Heart right ventricle (tissue), 16 donors: ENCODE results near the gene ALCAM. TPM values are rescaled to one million over a fixed set of nuclear protein-coding genes. Genes with fewer than 3 reads are reported as not detected.

Experiments used
- ATAC-seq, 8 donors: fragments of 200-7000 bp; cut with Tn5 transposase; one replicate each; pipeline ENCODE4 v1.9.1; 2020; ENCODE audit warnings: mild to moderate bottlenecking in 8 of 8, moderate library complexity in 8 of 8, moderate number of reproducible peaks in 1 of 8
- DNase-seq, 2 donors: peaks; one replicate each; pipeline ENCODE4 v3.0.0-alpha.2; 2020
- H3K27ac ChIP-seq, 10 donors: fragments of 200-600 bp; sonication (generic) in 2 of 10; one replicate each; pipeline versions ENCODE4 v1.5.0 to v1.8.0; 2020 to 2022; ENCODE audit warnings: mild to moderate bottlenecking in 3 of 10
- H3K27me3 ChIP-seq, 7 donors: fragments of 200-600 bp; one replicate each; pipeline ENCODE4 v1.8.0; 2021 to 2022; ENCODE audit warnings: mild to moderate bottlenecking in 2 of 7
- H3K36me3 ChIP-seq, 9 donors: fragments of 200-600 bp; sonication (generic) in 1 of 9; one replicate each; pipeline versions ENCODE4 v1.5.0 to v1.8.0; 2020 to 2022; ENCODE audit warnings: mild to moderate bottlenecking in 2 of 9
- H3K4me1 ChIP-seq, 9 donors: fragments of 200-600 bp; sonication (generic) in 1 of 9; one replicate each; pipeline versions ENCODE4 v1.5.0 to v1.8.0; 2020 to 2022; ENCODE audit warnings: mild to moderate bottlenecking in 4 of 9
- H3K4me3 ChIP-seq, 10 donors: fragments of 200-600 bp; sonication (generic) in 2 of 10; one replicate each; pipeline versions ENCODE4 v1.5.0 to v1.8.0; 2020 to 2022; ENCODE audit warnings: mild to moderate bottlenecking in 7 of 10, moderate library complexity in 2 of 10
- H3K9me3 ChIP-seq, 11 donors: fragments of 200-600 bp in 10 of 11; sonication (generic) in 2 of 11; one replicate each; pipeline versions ENCODE4 v1.5.0 to v1.8.0; 2013 to 2022; ENCODE audit warnings: mild to moderate bottlenecking in 2 of 11, control low read depth in 1 of 11, moderate library complexity in 1 of 11
- WGBS, 2 donors: extraction: QIAGEN DNeasy Blood & Tissue Kit; methylation state at CpG; one replicate each; pipeline ENCODE4 v1.1.7; 2013; ENCODE audit warnings: inconsistent platforms in 1 of 2; 5-methylcytosine and 5-hydroxymethylcytosine counted together
- intact Hi-C, 10 donors: fragments of 100-400 bp; cut with DNase I; formaldehyde crosslinking; loops; one replicate each; pipeline versions ENCODE4 v1.11.1 to v1.14.2; 2022
- polyA plus RNA-seq, 2 donors: library from polyadenylated mRNA; stranded (reverse); fragments of 200-250 nt; gene quantifications; one replicate each; pipeline ENCODE4 v1.2.3, GENCODE V29; 2013
- total RNA-seq, 10 donors: library from RNA; stranded (reverse); fragmentation: NEBNext Ultra II Directional in 3 of 10; extraction: Animal tissue kit (Norgen Biotek cat#: 25700) in 3 of 10; gene quantifications; one replicate each; pipeline versions ENCODE4 v1.2.1 to v1.2.4, GENCODE V29; 2021 to 2023
- TF ChIP-seq, protein P1 (sequence below), 9 donors: fragments of 200-600 bp; sonication (generic) in 2 of 9; IDR thresholded peaks; one replicate each; pipeline versions ENCODE4 v1.5.0 to v1.8.0; 2021 to 2022; ENCODE audit warnings: antibody characterized with exemption in 9 of 9, mild to moderate bottlenecking in 5 of 9, moderate library complexity in 1 of 9
- donor health status: Arrhythmogenic right ventricular cardiomyopathy.
- donor health status: ischemic (EF 13 %, LVEDD 7.1; RV severe dilation, severe dysfunction).
- donor health status: healthy with polysubstance abuse.
- donor health status: DM: no; HTN: yes; CAD: no.
- donor health status: DM: no; HTN: no; CAD: no.
- donor health status: ischemic (EF 25% LVEDD 6.9; RV normal size, moderate dysfunction).
- donor health status: ischemic (EF 25% LVEDD 5.7; RV mildly dilated, moderate dysfunction).
- donor health status: healthy.
- donor health status: DM: yes; HTN: yes; CAD: no.
- donor health status: Ischemic cardiomyopathy.
- donor health status: ischemic (EF 35%, LVEDD 5.7; RV mildly dilated, moderate dysfunction).
- donor health status: nonischemic (EF 11% LVEDD 7.7; RV severe dilation, severe dysfunction).
- donor health status: DM: yes; HTN: yes; CAD: no.
- donor health status: PGD.
- donor health status: ischemic (EF 29% LVEDD 5.4; RV normal size, mild dysfunction).
- donor health status: nonischemic (EF 23%, LVEDD 6.1; RV moderate dilation, normal function).

The ALCAM gene
- total and polyA plus RNA-seq, 12 donors, result 1.3 to 23.9 (median 3.6) TPM

DNA sequence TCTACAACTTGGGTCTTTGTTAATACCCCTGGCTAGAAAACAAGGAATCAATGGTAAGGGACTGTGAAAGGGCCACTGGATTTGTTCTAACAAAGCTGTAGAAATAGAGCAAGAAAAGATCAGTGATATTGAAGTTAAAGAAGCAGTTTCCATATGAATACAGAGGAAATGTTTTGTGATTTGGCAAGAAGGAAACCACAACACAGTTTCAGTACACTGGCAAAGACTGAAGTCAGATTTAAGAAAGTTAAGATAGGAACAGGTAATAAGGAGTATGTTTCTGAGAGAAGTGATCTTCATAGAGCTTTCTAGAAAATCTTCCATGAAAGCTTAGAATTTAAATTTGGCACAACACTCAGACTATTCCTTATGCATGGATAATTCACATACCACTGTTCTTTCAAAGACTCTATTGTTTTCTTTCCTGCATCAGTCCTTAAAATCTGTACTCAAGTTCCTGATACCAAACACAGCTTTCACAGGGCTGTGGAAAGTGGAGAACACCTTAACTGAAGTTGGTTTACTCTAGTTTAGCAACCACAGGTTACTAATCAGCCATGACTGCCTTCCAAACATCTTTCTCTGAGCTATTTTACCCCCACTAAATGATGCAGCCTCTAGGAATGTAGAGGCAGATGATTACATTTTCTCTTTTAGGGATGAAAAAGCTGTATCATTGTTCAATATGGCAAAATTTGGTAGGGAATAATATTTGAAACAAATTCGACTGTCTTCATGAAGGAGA is 32.4 kb upstream of the ALCAM start:
- no peaks in the 10 kb centered on the region for H3K4me1 ChIP-seq
- 68 to 71% methylated on average over 1 of the region's 1 CpG for WGBS, 2 donors

DNA sequence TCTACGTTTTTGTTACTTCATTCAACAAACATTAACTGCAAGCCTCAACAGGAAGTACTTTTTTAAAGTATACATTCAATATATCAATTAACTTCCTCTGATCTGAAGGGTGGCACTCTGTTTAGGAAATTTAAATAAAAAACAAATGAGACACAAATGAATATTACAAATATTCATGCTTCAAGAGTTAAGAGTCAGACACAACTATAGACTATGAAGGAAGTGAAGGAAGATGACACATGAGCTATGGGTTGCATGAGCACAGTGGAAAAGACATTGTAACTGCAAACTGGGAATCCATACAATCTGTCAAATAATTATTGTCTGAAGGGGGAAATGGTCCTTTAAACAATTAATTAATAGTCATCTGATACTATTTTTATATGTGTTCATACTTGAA is 26.8 kb upstream of the ALCAM start:
- Histone ChIP-seq H3K4me3 (no peak overlapping the region), H3K27me3 (no peaks in the 10 kb centered on the region), H3K27ac (no peak overlapping the region), H3K36me3 (no peaks in the 10 kb centered on the region), H3K4me1 (no peaks in the 10 kb centered on the region), H3K9me3 (no peaks in the 10 kb centered on the region)
- 49 to 60% methylated on average over 1 of the region's 1 CpG for WGBS, 2 donors
- TF ChIP-seq, protein P1, sequence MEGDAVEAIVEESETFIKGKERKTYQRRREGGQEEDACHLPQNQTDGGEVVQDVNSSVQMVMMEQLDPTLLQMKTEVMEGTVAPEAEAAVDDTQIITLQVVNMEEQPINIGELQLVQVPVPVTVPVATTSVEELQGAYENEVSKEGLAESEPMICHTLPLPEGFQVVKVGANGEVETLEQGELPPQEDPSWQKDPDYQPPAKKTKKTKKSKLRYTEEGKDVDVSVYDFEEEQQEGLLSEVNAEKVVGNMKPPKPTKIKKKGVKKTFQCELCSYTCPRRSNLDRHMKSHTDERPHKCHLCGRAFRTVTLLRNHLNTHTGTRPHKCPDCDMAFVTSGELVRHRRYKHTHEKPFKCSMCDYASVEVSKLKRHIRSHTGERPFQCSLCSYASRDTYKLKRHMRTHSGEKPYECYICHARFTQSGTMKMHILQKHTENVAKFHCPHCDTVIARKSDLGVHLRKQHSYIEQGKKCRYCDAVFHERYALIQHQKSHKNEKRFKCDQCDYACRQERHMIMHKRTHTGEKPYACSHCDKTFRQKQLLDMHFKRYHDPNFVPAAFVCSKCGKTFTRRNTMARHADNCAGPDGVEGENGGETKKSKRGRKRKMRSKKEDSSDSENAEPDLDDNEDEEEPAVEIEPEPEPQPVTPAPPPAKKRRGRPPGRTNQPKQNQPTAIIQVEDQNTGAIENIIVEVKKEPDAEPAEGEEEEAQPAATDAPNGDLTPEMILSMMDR (IDR thresholded peaks at IDR 0.05), result no peak
- intact Hi-C loops, result no loop called here
- DNase-seq (no peak), ATAC-seq (no peak)

More for the DNA sequence above, 32.4 kb upstream of the ALCAM start:
- DNase-seq (no peak), ATAC-seq (no peak)
- TF ChIP-seq, protein P1 (IDR thresholded peaks at IDR 0.05), result no peak
- H3K27ac ChIP-seq, result no peak overlapping the region
- no peaks in the 10 kb centered on the region for H3K36me3 ChIP-seq
- H3K9me3 ChIP-seq, result peaks cover 0 to 31% (median 6%) of the 10 kb centered on the region in 11 donors
- no peak overlapping the region for H3K4me3 ChIP-seq
- intact Hi-C loops, result no loop called here
- no peaks in the 10 kb centered on the region for H3K27me3 ChIP-seq

DNA sequence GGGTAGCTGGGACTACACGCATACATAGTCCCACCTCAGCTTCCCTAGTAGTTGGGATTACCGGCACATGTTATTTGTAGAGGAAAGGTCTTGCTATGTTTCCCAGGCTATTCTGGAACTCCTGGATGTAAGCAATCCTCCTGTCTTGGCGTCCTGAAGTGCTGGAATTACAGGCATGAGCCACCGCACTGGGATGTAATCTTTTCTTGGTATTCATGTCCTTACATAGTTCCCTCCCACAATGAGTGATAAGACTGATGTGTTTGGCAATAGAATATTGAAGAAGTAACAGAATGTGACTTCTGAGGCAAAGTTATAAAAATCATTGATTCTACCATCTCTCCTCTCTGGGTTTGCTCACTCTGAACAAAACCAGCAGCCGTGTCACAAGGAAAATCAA is 22.7 kb upstream of the ALCAM start:
- ATAC-seq, result no peak
- H3K36me3 ChIP-seq, result no peaks in the 10 kb centered on the region
- no peaks in the 10 kb centered on the region for H3K4me1 ChIP-seq
- H3K27ac ChIP-seq, result no peak overlapping the region
- intact Hi-C loops, result no loop called here
- TF ChIP-seq, protein P1 (IDR thresholded peaks at IDR 0.05), result no peak
- H3K9me3 ChIP-seq, result peaks cover 0 to 4% (median 0%) of the 10 kb centered on the region in 11 donors
- H3K27me3 ChIP-seq, result no peaks in the 10 kb centered on the region
- 51 to 53% methylated on average over 5 of the region's 5 CpGs for WGBS, 2 donors
- H3K4me3 ChIP-seq, result no peak overlapping the region
- no peak for DNase-seq

DNA sequence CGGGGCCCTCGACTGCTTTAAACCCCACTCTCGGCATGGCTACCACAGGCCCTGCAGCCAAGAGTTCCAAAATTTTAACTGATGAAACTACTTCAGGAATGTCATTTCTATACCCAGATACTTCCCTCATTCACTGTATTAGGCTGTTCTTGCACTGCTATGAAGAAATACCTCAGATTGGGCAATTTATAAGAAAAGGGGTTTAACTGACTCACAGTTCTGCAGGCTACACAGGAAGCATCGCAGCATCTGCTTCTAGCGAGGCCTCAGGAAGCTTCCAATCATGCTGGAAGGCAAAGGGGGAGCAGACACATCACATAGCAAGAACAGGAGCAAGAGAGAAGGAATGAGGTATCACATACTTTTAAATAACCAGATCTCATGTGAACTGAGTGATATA is 21.6 kb upstream of the ALCAM start:
- Histone ChIP-seq H3K4me3 (no peak overlapping the region), H3K36me3 (no peaks in the 10 kb centered on the region), H3K9me3 (peaks cover 0 to 4% (median 0%) of the 10 kb centered on the region in 11 donors), H3K4me1 (no peaks in the 10 kb centered on the region), H3K27ac (no peak overlapping the region), H3K27me3 (no peaks in the 10 kb centered on the region)
- ATAC-seq, result no peak
- TF ChIP-seq, protein P1 (IDR thresholded peaks at IDR 0.05), result no peak
- WGBS, 2 donors, result 91 to 93% methylated on average over 5 of the region's 5 CpGs
- no peak for DNase-seq
- intact Hi-C loops, result no loop called here
